NT2/D1 (cell line): ENCODE data around the gene PCYT2.

Source experiments
- YY1 ChIP-seq: IDR thresholded peaks from 2 replicates; pipeline ENCODE4 v1.6.1; 2011; ENCODE audit not compliant: insufficient read length, insufficient read depth
- ZNF274 ChIP-seq: IDR thresholded peaks from 2 replicates; pipeline ENCODE4 v1.6.1; 2011; ENCODE audit warnings: mild to moderate bottlenecking, low read depth, low read length

- no peak for TF ChIP-seq YY1
- TF ChIP-seq ZNF274: no peak
These were observed 32.9 kb downstream of the PCYT2 start for GRCh38 chr17:81878294-81878693.
